Adipocyte (in vitro differentiated cells): ENCODE measurements around the gene DNAJC17.

ENCODE experiments used
- DNase-seq: peaks from one replicate; pipeline ENCODE4 v3.0.0-alpha.2; 2015; ENCODE audit warnings: low read depth
- H3K27me3 ChIP-seq: replicated peaks from 2 replicates; pipeline ENCODE4 v1.7.0; 2013; ENCODE audit warnings: mild to moderate bottlenecking, low read length, moderate library complexity; ENCODE audit not compliant: control insufficient read depth, insufficient read depth
- H3K36me3 ChIP-seq: 2 replicates; pipeline ENCODE4 v1.7.0; 2013; ENCODE audit warnings: low read length, mild to moderate bottlenecking, moderate library complexity; ENCODE audit not compliant: control insufficient read depth, insufficient read depth, severe bottlenecking
- H3K4me1 ChIP-seq: 2 replicates; pipeline ENCODE4 v1.7.0; 2013; ENCODE audit warnings: mild to moderate bottlenecking, low read length, moderate library complexity; ENCODE audit not compliant: control insufficient read depth, insufficient read depth
- H3K4me3 ChIP-seq: 2 replicates; pipeline ENCODE4 v1.7.0; 2013; ENCODE audit warnings: mild to moderate bottlenecking, low read length, moderate library complexity
- H3K9ac ChIP-seq: 2 replicates; pipeline ENCODE4 v1.7.0; 2013; ENCODE audit warnings: mild to moderate bottlenecking, low read length, moderate library complexity
- H3K9me3 ChIP-seq: 2 replicates; pipeline ENCODE4 v1.7.0; 2013; ENCODE audit warnings: mild to moderate bottlenecking, low read length, moderate library complexity; ENCODE audit not compliant: control insufficient read depth

The DNAJC17 gene

DNA sequence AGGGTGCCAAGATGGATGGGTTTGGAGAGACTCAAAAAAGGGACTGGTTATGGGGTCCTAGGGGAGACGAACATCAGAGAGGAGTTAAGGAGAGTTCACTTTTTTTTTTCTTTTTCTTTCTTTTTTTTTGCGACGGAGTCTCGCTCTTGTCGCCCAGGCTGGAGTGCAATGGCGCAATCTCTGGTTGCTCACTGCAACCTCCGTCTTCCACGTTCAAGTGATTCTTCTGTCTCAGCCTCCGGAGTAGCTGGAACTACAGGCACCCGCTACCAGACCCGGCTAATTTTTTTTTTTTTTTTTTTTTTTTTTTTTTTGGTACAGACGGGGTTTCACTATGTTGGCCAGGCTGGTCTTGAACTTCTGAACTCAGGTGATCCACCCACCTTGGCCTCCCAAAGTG lies 37.8 kb upstream of the DNAJC17 start:
- DNase-seq, result no peak
- Histone ChIP-seq H3K4me3 (peak overlapping the region; percentile 56), H3K27me3 (peaks cover 56% of the 10 kb centered on the region)

DNA sequence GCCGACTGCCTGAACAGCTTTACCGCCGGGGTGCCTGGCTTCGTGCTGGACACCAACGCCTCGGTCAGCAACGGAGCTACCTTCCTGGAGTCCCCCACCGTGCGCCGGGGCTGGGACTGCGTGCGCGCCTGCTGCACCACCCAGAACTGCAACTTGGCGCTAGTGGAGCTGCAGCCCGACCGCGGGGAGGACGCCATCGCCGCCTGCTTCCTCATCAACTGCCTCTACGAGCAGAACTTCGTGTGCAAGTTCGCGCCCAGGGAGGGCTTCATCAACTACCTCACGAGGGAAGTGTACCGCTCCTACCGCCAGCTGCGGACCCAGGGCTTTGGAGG lies 37.4 kb upstream of the DNAJC17 start:
- Histone ChIP-seq H3K9ac (no peak overlapping the region), H3K36me3 (no peaks in the 10 kb centered on the region), H3K4me3 (peak overlapping the region; percentile 56), H3K9me3 (no peaks in the 10 kb centered on the region), H3K27me3 (peaks cover 56% of the 10 kb centered on the region), H3K4me1 (peaks cover 9% of the 10 kb centered on the region)
- DNase-seq, result peak; percentile 23

More for the DNA sequence above, 37.8 kb upstream of the DNAJC17 start:
- no peak overlapping the region for H3K9ac ChIP-seq
- H3K4me1 ChIP-seq, result peaks cover 9% of the 10 kb centered on the region
- no peaks in the 10 kb centered on the region for H3K9me3 ChIP-seq
- no peaks in the 10 kb centered on the region for H3K36me3 ChIP-seq

DNA sequence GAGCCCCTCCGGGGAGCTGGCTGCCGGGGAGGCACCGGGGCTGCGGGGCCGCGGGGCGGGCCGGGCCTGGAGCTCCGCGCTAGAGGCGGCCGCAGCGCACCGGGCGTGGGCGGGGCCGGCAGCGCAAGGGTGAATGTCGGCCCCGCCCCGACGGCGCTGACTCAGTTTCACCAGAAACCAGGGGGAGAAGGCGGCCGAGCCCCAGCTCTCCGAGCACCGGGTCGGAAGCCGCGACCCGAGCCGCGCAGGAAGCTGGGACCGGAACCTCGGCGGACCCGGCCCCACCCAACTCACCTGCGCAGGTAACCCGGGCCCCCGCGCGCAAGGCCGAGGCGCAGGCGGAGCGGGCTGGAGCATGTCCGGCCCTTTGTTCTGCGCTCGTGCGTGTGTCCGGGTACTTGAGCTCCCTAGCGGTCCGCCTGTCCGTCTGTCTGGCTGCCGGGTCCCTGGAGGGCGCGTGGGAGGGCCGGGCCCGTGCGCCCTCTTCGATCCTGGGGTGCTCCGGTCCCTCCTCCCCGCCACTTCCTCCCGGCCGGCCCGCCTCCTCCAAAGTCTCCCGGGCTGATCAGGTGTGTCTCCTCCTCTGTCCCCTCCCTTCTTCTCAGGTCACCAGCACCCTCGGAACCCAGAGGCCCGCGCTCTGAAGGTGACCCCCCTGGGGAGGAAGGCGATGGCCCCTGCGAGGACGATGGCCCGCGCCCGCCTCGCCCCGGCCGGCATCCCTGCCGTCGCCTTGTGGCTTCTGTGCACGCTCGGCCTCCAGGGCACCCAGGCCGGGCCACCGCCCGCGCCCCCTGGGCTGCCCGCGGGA lies 36.8 kb upstream of the DNAJC17 start, which contains the start of gene SPINT1:
TSS of gene SPINT1 (plus strand) at position 164 of the 811 bp plus-strand sequence. CDS start at position 671, 507 bp downstream.
- H3K36me3 ChIP-seq, result no peaks in the 10 kb centered on the region
- H3K4me3 ChIP-seq, result peak within 1 kb of the TSS; percentile 56
- peak; percentile 40 for DNase-seq
- H3K9ac ChIP-seq, result no peak within 1 kb of the TSS
- peaks cover 56% of the 10 kb centered on the region for H3K27me3 ChIP-seq
- peaks cover 9% of the 10 kb centered on the region for H3K4me1 ChIP-seq
- no peaks in the 10 kb centered on the region for H3K9me3 ChIP-seq

DNA sequence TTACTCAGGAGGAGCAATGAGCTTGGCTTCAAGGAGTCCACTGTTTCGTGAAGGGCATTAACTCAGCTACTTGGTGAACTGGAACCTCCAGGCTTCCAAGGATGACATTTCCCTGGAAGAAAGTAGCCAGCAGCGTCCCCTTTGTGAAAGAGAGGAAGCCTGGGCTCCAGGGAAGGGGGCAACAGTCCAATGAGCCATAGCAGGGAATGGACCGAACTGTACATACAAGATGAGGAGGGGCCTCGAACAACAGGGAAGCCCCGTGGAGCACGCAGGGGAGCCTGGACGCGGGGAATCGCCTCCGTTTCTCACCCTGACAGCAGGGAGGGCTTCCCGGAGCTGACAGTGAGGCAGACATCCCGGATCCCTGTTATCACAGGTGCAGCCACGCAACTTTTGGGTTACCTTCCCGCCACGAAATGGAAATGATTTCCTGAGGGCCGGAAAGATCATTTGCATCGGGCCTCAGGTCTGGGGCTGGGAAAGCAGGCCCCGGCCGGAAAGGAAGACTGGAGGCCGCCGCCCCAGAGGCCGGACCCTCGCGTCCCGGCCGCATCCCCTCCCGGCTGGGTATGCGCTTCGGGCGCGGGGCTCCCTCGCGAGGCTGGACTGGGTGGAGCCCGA lies 36.1 kb upstream of the DNAJC17 start:
- Histone ChIP-seq H3K4me3 (no peak overlapping the region), H3K36me3 (no peaks in the 10 kb centered on the region), H3K9me3 (no peaks in the 10 kb centered on the region), H3K27me3 (peaks cover 53% of the 10 kb centered on the region), H3K9ac (no peak overlapping the region), H3K4me1 (peaks cover 9% of the 10 kb centered on the region)
- DNase-seq, result no peak

DNA sequence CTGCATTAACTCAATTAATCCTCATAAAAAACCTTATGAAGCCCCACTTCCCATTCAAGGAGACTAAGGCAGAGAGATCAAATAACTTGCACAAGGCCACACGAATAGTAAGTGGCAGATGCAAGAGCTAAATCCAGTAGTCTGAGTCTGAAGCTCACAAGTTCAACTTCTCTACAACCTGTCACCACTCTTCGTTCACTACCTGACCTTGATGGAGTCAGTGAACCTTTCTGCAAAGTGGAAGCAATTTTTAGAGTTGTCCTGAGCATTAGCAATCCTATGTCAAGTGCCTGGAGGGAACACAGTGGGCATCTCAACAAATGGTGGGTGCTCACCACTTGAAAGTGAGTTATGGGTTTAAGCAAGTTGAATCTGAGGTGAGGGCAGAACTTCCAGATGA lies 34.5 kb upstream of the DNAJC17 start:
- Histone ChIP-seq H3K9me3 (no peaks in the 10 kb centered on the region), H3K36me3 (no peaks in the 10 kb centered on the region), H3K27me3 (peaks cover 38% of the 10 kb centered on the region), H3K4me1 (peaks cover 9% of the 10 kb centered on the region), H3K4me3 (no peak overlapping the region), H3K9ac (no peak overlapping the region)
- DNase-seq, result no peak

DNA sequence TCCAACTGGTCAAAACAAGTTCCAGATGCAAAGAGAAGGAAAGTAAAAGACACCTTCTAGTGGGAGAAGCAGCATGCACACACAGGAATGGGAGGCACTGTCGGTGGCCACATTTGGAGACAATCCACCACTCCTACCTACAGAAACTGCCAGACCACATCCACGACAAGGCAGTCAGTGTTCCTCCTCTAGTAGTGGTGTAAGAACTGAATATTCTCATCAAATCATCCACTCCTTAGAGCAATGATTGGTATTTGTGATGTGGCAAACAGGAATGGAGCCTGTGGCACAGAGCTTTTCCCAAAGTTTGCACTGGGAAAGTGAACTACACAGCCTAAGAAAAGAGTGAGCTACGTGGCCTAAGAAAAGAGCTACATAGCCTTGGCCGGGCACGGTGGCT lies 31.5 kb upstream of the DNAJC17 start:
- H3K4me3 ChIP-seq, result no peak overlapping the region
- DNase-seq, result peak; percentile 34
- no peaks in the 10 kb centered on the region for H3K36me3 ChIP-seq
- H3K4me1 ChIP-seq, result no peaks in the 10 kb centered on the region
- H3K9me3 ChIP-seq, result no peaks in the 10 kb centered on the region
- no peak overlapping the region for H3K9ac ChIP-seq
- H3K27me3 ChIP-seq, result peaks cover 15% of the 10 kb centered on the region

DNA sequence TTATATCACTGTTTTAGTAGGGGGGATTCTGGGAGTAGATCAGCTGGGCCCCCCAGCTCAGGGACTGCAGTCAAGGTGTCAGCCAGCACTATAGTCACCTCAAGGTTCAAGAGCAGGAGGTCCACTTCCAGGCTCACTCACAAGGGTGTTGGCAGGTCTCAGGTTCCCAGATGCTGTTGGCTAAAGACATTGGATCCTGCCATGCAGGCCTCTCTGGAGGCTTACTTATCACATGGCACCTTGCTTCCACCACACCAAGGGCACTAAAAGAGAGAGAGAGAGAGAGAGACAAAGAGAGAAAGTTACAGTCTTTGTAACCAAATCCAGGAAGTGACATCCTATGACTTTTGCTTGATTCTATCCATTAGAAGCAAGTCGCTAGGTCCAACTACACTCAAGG lies 28.7 kb upstream of the DNAJC17 start:
- no peaks in the 10 kb centered on the region for H3K36me3 ChIP-seq
- H3K9me3 ChIP-seq, result no peaks in the 10 kb centered on the region
- H3K4me3 ChIP-seq, result no peak overlapping the region
- H3K27me3 ChIP-seq, result no peaks in the 10 kb centered on the region
- no peak overlapping the region for H3K9ac ChIP-seq
- H3K4me1 ChIP-seq, result no peaks in the 10 kb centered on the region
- no peak for DNase-seq

DNA sequence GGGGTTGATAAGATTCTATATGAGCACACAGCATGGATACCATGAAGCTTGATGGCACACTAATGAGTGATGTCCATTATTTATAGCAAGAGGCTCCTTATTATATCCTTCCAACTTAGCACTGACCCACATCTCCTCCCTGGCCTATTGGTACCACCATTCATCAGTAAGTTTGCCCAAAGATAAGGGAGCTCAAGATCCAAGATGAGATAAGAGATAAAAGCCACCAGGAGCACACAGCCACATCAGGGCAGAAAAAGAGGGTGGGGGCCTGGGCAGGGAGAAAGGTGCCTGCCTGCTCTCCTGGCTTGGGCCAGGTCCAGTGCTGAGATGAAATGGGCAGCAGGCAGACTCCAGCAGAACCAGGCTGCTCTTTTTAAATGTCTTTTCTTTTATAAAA lies 25.6 kb upstream of the DNAJC17 start:
- no peak for DNase-seq
- Histone ChIP-seq H3K4me3 (no peak overlapping the region), H3K4me1 (no peaks in the 10 kb centered on the region), H3K27me3 (peaks cover 11% of the 10 kb centered on the region), H3K9me3 (no peaks in the 10 kb centered on the region), H3K9ac (no peak overlapping the region), H3K36me3 (no peaks in the 10 kb centered on the region)

DNA sequence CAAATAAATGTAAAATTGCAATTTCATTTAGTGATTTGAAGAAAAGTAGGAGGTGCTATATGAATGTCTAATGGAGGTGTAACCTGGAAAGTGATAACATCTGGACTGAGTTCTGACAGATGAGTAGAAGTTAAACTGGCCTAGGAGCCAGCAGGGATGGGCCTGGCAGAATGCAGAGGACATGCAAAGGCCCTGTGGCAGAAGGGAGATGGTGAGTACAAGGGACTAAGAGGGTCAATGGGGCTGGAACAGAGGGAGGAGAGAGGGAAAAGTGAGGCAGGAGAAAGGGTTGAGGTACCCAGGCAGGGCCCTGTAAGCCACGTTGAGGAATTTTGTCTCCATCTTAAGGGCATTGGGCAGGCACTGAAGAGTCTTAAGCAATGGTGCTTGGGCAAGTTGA lies 24.6 kb upstream of the DNAJC17 start:
- H3K4me3 ChIP-seq, result no peak overlapping the region
- H3K9me3 ChIP-seq, result no peaks in the 10 kb centered on the region
- H3K4me1 ChIP-seq, result no peaks in the 10 kb centered on the region
- H3K9ac ChIP-seq, result no peak overlapping the region
- no peak for DNase-seq
- no peaks in the 10 kb centered on the region for H3K36me3 ChIP-seq
- H3K27me3 ChIP-seq, result peaks cover 14% of the 10 kb centered on the region

DNA sequence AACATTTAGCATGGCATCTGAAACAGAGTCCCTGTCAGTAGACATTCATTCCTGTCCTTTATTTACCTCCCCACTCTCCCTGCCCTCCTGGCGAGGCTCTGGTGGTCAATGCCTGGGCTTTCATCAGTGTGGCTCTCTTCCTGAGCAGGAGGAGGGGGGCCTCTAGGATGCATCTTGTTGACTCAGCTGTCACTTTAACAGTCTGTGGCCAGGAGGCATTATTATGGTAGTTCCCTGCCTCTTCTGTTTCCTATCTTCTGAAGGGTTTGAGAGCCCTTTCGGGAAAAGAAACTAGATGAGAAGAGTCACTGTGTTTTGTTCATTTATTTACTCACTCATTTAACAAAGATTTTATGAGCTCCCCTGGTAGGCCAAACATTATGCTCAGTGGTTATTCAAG lies 23.6 kb upstream of the DNAJC17 start:
- no peaks in the 10 kb centered on the region for H3K4me1 ChIP-seq
- H3K4me3 ChIP-seq, result no peak overlapping the region
- no peaks in the 10 kb centered on the region for H3K36me3 ChIP-seq
- H3K9me3 ChIP-seq, result no peaks in the 10 kb centered on the region
- peaks cover 18% of the 10 kb centered on the region for H3K27me3 ChIP-seq
- DNase-seq, result no peak
- H3K9ac ChIP-seq, result no peak overlapping the region

DNA sequence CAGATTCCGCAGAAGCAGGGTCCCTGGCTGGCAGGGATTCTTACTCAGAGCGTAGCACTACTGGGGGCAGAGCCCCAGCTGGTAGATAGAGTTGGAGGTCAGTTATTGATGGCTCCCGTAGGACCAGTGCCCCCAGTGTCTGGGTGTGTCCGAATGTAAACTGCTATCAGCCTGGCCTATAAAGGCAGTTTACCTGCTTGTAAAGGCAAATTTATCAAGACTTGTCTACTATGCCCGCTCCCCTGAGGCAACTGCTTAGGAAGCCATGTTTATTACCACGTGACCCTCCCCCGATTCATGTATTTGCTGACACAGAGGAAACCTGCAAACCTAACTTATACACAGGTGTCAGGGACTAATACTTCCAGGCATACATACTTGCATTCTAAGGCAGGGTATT lies 21.8 kb upstream of the DNAJC17 start:
- H3K36me3 ChIP-seq, result no peaks in the 10 kb centered on the region
- H3K9me3 ChIP-seq, result no peaks in the 10 kb centered on the region
- H3K27me3 ChIP-seq, result peaks cover 18% of the 10 kb centered on the region
- no peak overlapping the region for H3K4me3 ChIP-seq
- DNase-seq, result no peak
- H3K4me1 ChIP-seq, result no peaks in the 10 kb centered on the region
- no peak overlapping the region for H3K9ac ChIP-seq
